ENCODE data around the gene ACTL6B. TPM values are rescaled to one million over a fixed set of nuclear protein-coding genes. Genes with fewer than 3 reads are reported as not detected.

The ACTL6B gene
- total RNA-seq, 1 experiment from 2014 or later = not detected

DNA sequence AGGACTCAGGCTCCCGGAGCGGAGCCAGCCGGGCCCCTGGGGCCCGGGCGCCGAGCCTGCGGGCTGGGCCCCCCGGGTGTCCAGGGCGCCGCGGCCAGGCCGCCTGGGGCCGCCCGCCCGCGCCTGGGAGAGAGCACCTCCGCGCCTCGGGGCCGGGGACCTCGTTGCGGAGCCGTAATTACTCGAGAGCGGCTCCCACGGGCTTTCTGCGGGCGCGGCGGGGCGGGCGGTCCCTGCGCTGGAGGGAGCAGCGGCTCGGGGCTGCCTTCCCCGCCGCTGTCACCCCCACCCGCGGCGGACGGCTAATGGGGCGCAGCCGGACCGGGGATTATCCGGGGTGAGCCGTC, 18.8 kb upstream of the ACTL6B start:
- H4K20me1 ChIP-seq (ENCODE audit: low read length) = no peaks in the 10 kb centered on the region
- peak overlapping the region; percentile 92; the same call in 1 of the 2 replicates for H3K9ac ChIP-seq (ENCODE audit: low read length)
- no peak for TF ChIP-seq EZH2phosphoT487 (IDR thresholded peaks at IDR 0.05; ENCODE audit: borderline replicate concordance, low read length)
- TF ChIP-seq EZH2 (IDR thresholded peaks at IDR 0.05; ENCODE audit: low read length, unreplicated experiment) = no peak
- TF ChIP-seq, protein P1, sequence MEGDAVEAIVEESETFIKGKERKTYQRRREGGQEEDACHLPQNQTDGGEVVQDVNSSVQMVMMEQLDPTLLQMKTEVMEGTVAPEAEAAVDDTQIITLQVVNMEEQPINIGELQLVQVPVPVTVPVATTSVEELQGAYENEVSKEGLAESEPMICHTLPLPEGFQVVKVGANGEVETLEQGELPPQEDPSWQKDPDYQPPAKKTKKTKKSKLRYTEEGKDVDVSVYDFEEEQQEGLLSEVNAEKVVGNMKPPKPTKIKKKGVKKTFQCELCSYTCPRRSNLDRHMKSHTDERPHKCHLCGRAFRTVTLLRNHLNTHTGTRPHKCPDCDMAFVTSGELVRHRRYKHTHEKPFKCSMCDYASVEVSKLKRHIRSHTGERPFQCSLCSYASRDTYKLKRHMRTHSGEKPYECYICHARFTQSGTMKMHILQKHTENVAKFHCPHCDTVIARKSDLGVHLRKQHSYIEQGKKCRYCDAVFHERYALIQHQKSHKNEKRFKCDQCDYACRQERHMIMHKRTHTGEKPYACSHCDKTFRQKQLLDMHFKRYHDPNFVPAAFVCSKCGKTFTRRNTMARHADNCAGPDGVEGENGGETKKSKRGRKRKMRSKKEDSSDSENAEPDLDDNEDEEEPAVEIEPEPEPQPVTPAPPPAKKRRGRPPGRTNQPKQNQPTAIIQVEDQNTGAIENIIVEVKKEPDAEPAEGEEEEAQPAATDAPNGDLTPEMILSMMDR (conservative IDR thresholded peaks at IDR 0.05; ENCODE audit: low read depth, low read length) = no peak
- ChIA-PET CTCF (interaction anchor here (0.6 kb wide), 2 partner anchors 26 to 196 kb away, joined by 4 to 11 read pairs; no protein-coding TSS in a partner anchor), POLR2A (ENCODE audit: unreplicated experiment) (no interaction called here)
- H3K27me3 ChIP-seq (ENCODE audit: low read length) = no peaks in the 10 kb centered on the region
- ATAC-seq = no peak
- H3K27ac ChIP-seq (ENCODE audit: low read length) = no peak overlapping the region
- BruUV-seq (replicated peaks) = no TSS peak
- H3K9me2 ChIP-seq (replicated peaks; ENCODE audit: low read length) = no peaks in the 10 kb centered on the region
- H3K79me2 ChIP-seq (ENCODE audit: low read length) = peaks cover 24% of the 10 kb centered on the region
- H2AFZ ChIP-seq (ENCODE audit: low read length) = no peak overlapping the region
- intact Hi-C loops (cut with micrococcal nuclease) = no loop called here
- H3K36me3 ChIP-seq (ENCODE audit: low read depth, low read length) = peaks cover 8% of the 10 kb centered on the region; the same call in 1 of the 2 replicates
- peak overlapping the region; percentile 100 for H3K4me3 ChIP-seq (ENCODE audit: low read length)
- H3K9me3 ChIP-seq (ENCODE audit: low read length) = no peaks in the 10 kb centered on the region
- H3K4me1 ChIP-seq (ENCODE audit: insufficient read depth, low read length) = no peaks in the 10 kb centered on the region
- no peak for DNase-seq
- H3K4me2 ChIP-seq (ENCODE audit: low read length) = peak overlapping the region; percentile 98
- no peaks in the 10 kb centered on the region for H3F3A ChIP-seq (ENCODE audit: low read length, unreplicated experiment)

GRCh38 chr7:100674411-100675104, 18.3 kb upstream of the ACTL6B start:
- intact Hi-C loops (cut with micrococcal nuclease) = loop anchor here (5.0 kb wide), 1 partner anchor 47 kb away; no protein-coding TSS in a partner anchor
- Histone ChIP-seq H3K27ac (ENCODE audit: low read length) (no peak overlapping the region), H3K9ac (ENCODE audit: low read length) (peak overlapping the region; percentile 92), H3K9me3 (ENCODE audit: low read length) (no peaks in the 10 kb centered on the region), H3K27me3 (ENCODE audit: low read length) (no peaks in the 10 kb centered on the region), H3K4me2 (ENCODE audit: low read length) (peak overlapping the region; percentile 98), H3K79me2 (ENCODE audit: low read length) (peaks cover 24% of the 10 kb centered on the region), H2AFZ (ENCODE audit: low read length) (peak overlapping the region; percentile 70), H4K20me1 (ENCODE audit: low read length) (no peaks in the 10 kb centered on the region), H3K36me3 (ENCODE audit: low read depth, low read length) (peaks cover 8% of the 10 kb centered on the region; the same call in 1 of the 2 replicates), H3K4me3 (ENCODE audit: low read length) (peak overlapping the region; percentile 100), H3K9me2 (replicated peaks; ENCODE audit: low read length) (no peaks in the 10 kb centered on the region), H3K4me1 (ENCODE audit: insufficient read depth, low read length) (no peaks in the 10 kb centered on the region), H3F3A (ENCODE audit: low read length, unreplicated experiment) (no peaks in the 10 kb centered on the region)
- TSS peak; percentile 20 for BruUV-seq (replicated peaks)
- TF ChIP-seq, protein P1 (conservative IDR thresholded peaks at IDR 0.05; ENCODE audit: low read depth, low read length) = no peak
- TF ChIP-seq EZH2 (IDR thresholded peaks at IDR 0.05; ENCODE audit: low read length, unreplicated experiment) = no peak
- TF ChIP-seq EZH2phosphoT487 (IDR thresholded peaks at IDR 0.05; ENCODE audit: borderline replicate concordance, low read length) = no peak
- ChIA-PET POLR2A (ENCODE audit: unreplicated experiment) (no interaction called here), CTCF (interaction anchor here (0.6 to 0.8 kb wide), 3 partner anchors 25 to 195 kb away, joined by 3 to 11 read pairs (median 4); partner anchors contain the start of gene FBXO24)
- DNase-seq = no peak
- peak; percentile 1; the same call in 1 of the 2 replicates for ATAC-seq

All from PC-3 (cell line).